Measurements from ENCODE around the gene KLF1. TPM values are rescaled to one million over a fixed set of nuclear protein-coding genes. Genes with fewer than 3 reads are reported as not detected.

Gene KLF1
- total and polyA plus RNA-seq, 2 of the 13 experiments (the other 11 are each of a cell fraction or from before 2014, with no cell fraction given), result not detected

DNA sequence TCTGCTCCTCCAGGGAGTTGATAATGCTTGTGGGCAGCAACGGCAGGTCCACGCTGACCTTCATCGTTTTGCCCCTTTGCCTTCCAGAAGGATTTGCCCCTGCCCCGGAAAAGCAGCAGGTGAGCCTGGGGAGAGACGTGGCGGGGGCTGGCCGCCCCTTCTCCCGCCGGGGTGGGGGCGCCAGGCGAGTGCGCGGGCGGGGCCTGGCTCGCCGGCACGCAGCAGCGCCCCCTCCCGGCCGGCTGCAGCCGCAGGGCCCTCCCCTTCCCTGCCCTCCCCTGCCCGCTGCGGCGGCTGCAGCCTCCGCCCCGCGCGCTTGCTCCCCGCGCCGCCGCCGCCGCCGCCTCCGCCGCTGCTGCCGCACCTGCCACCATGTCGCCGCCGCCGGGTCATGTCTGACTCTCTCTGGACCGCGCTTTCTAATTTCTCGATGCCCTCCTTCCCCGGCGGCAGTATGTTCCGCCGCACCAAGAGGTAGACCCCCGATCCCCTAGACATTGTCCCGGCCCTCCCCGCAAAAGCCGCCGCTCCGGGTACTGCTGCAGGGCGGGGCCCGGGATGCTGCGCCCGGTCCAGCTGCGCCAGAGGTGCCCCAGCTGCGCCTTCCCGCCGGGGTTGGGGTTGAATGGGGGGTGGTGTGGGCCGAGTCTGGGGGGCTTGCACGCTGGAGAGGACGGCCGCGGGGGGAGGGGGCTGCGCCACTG, 48.7 kb downstream of the KLF1 start, which contains the start of gene MAST1 (continued):
- TF ChIP-seq, protein P1, sequence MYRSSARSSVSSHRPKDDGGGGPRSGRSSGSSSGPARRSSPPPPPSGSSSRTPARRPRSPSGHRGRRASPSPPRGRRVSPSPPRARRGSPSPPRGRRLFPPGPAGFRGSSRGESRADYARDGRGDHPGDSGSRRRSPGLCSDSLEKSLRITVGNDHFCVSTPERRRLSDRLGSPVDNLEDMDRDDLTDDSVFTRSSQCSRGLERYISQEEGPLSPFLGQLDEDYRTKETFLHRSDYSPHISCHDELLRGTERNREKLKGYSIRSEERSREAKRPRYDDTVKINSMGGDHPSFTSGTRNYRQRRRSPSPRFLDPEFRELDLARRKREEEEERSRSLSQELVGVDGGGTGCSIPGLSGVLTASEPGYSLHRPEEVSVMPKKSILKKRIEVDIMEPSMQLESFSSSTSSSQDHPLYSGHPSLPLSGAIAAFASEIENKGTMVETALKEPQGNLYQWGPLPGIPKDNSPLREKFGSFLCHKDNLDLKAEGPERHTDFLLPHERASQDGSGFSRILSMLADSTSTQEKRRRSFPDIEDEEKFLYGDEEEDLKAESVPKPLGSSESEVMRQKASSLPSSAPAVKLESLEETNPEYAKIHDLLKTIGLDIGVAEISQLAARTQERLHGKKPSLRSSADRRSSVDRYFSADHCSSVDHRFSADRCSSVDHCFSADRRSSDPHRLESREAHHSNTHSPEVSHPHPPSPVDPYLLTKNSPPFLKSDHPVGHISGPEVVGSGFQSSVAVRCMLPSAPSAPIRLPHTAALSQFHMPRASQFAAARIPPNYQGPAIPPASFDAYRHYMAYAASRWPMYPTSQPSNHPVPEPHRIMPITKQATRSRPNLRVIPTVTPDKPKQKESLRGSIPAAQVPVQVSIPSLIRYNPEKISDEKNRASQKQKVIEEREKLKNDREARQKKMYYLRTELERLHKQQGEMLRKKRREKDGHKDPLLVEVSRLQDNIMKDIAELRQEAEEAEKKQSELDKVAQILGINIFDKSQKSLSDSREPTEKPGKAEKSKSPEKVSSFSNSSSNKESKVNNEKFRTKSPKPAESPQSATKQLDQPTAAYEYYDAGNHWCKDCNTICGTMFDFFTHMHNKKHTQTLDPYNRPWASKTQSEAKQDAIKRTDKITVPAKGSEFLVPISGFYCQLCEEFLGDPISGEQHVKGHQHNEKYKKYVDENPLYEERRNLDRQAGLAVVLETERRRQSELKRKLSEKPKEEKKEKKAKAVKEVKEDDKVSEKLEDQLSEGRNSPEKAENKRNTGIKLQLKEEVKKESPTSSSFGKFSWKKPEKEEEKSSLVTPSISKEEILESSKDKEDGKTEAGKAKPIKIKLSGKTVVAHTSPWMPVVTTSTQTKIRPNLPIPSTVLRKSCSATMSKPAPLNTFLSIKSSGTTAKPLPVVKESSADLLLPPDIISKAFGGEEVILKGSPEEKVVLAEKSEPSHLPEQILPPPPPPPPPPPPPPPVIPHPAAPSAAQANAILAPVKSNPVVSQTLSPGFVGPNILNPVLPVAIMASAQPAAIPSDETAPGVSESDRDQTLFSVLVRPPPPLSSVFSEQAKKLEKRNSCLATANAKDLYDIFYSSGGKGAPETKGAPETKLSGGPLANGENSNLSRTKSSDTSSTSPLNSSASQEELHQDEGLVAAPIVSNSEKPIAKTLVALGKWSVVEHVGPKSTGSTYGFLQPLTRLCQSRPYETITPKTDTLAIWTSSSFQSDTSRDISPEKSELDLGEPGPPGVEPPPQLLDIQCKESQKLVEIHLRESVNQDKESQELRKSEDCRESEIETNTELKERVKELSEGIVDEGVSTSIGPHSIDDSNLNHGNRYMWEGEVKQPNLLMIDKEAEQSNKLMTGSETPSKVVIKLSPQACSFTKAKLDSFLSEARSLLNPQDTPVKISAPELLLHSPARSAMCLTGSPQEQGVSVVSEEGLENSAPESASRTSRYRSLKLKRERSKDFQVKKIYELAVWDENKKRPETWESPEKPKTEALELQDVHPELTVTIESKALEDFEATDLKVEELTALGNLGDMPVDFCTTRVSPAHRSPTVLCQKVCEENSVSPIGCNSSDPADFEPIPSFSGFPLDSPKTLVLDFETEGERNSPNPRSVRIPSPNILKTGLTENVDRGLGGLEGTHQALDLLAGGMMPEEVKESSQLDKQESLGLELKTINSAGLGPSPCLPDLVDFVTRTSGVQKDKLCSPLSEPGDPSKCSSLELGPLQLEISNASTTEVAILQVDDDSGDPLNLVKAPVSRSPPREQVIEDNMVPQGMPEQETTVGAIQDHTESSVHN (CRISPR knock-in tag; IDR thresholded peaks at IDR 0.05), result no peak
- TF ChIP-seq, protein P2, sequence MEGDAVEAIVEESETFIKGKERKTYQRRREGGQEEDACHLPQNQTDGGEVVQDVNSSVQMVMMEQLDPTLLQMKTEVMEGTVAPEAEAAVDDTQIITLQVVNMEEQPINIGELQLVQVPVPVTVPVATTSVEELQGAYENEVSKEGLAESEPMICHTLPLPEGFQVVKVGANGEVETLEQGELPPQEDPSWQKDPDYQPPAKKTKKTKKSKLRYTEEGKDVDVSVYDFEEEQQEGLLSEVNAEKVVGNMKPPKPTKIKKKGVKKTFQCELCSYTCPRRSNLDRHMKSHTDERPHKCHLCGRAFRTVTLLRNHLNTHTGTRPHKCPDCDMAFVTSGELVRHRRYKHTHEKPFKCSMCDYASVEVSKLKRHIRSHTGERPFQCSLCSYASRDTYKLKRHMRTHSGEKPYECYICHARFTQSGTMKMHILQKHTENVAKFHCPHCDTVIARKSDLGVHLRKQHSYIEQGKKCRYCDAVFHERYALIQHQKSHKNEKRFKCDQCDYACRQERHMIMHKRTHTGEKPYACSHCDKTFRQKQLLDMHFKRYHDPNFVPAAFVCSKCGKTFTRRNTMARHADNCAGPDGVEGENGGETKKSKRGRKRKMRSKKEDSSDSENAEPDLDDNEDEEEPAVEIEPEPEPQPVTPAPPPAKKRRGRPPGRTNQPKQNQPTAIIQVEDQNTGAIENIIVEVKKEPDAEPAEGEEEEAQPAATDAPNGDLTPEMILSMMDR (CRISPR knock-in tag; IDR thresholded peaks at IDR 0.05), result peak; percentile 56; the same call in 1 of the 2 replicates
- TF ChIP-seq, protein P3, sequence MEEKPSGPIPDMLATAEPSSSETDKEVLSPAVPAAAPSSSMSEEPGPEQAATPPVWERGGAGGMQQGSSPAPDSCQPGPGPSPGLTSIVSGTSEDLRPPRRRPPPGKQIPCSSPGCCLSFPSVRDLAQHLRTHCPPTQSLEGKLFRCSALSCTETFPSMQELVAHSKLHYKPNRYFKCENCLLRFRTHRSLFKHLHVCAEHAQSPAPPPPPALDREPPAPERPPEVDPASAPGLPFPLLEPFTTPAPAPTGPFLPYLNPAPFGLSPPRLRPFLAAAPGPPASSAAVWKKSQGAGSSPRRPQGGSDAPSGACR (CRISPR knock-in tag; IDR thresholded peaks at IDR 0.05), result no peak
- TF ChIP-seq ZNF234 (CRISPR knock-in tag; conservative IDR thresholded peaks at IDR 0.05) (no peak), ZMYM3 (CRISPR knock-in tag; IDR thresholded peaks at IDR 0.05) (peak; percentile 14; the same call in 1 of the 2 replicates), MAZ (IDR thresholded peaks at IDR 0.05; ENCODE audit: borderline replicate concordance, low read depth, low read length) (peak; percentile 69), MAZ (CRISPR knock-in tag; IDR thresholded peaks at IDR 0.05; ENCODE audit: low read depth) (peak; percentile 70), MTA1 (CRISPR knock-in tag; IDR thresholded peaks at IDR 0.05; ENCODE audit: borderline replicate concordance) (peak; percentile 3; the same call in 1 of the 2 replicates)
- TF ChIP-seq, protein P4, sequence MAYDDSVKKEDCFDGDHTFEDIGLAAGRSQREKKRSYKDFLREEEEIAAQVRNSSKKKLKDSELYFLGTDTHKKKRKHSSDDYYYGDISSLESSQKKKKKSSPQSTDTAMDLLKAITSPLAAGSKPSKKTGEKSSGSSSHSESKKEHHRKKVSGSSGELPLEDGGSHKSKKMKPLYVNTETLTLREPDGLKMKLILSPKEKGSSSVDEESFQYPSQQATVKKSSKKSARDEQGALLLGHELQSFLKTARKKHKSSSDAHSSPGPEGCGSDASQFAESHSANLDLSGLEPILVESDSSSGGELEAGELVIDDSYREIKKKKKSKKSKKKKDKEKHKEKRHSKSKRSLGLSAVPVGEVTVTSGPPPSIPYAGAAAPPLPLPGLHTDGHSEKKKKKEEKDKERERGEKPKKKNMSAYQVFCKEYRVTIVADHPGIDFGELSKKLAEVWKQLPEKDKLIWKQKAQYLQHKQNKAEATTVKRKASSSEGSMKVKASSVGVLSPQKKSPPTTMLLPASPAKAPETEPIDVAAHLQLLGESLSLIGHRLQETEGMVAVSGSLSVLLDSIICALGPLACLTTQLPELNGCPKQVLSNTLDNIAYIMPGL (CRISPR knock-in tag; IDR thresholded peaks at IDR 0.05; ENCODE audit: borderline replicate concordance in 1 of 2, low read depth in 1 of 2), result peak in 1 of 2 experiments; percentile 49; a peak in 1 of 4 replicates
